Kasumi-1 (cell line): Measurements from ENCODE around the gene FBXO42.
"Not testable (repeated sequence)": the region's sequence is repeated elsewhere in the genome, so short reads cannot be mapped to it uniquely, and the experiment has no call there.

ENCODE experiments used
- DNase-seq, 2 experiments: peaks; one replicate each; lab custom pipeline; 2025; lab: John Stamatoyannopoulos, UW

FBXO42 gene

DNA sequence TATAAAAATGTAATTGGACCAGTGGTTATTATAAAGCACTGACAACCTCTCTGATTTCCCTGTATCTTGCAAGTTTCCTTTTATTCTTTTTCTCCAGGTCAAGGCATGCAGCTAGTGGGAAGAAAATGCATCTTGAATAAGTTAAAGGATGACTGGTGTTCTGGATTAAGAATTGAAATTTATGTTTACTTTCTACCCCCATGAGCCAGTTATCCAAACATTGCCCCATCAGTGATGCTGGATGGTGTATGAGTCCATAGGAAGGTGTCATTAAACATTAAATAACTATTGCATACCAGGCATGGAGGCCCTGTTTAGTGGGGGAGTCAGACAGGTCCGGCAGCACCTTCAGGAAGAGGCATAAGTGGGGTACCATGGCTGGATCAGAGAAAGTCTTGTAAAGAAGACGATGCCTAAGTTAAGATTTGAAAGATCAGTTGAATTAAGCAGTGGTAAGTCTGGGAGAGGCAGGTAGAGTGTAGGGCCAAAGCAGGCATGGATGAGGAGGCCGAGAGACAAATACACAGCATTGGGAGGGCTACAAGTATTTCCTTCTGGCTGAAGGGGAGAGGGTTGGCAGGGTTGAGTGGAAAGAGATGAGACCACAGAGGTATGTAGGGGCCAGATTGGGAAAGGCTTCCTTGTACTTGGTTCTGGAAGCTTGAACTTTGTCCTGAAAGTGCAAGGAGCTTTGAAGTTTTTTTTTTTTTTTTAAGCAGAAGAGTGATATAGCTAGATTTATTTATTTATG is 20.4 kb upstream of the FBXO42 start:
- DNase-seq = no peak

DNA sequence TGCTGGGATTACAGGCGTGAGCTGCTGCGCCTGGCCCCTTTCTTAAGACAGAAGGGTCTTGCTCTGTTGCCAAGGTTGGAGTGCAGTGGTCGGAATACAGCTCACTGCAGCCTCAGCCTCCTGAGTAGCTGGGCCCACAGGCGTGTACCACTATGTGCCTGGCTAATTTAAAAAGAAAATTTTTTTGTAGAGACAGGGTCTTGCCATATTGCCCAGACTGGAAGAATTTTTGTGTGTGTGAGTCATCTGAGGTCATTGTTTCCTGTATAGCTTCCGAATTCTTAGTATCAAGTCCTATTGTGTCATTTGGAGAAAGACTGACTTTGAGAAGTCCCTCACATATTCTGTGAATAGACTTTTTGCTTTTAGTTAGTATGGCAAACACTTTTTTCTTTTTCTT is 19.4 kb upstream of the FBXO42 start:
- DNase-seq = peak; percentile 57 to 82

DNA sequence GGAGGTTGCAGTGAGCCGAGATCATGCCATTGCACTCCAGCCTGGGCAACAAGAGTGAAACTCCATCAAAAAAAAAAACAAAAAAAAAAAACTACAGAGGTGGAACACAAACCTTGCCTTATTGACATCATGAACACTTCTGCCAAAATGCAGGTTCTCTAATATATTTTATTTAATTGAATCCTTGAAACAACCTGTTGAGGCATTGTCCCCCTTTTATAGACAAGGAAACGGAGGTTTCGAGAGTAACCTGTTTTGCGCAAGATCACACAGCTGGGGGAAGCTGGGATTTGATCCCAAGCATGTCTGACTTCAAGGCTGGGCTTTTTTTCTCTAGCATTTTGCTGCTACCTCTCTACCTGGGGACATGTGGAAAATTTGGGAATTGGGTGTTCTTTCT is 17.5 kb upstream of the FBXO42 start:
- DNase-seq = no peak

DNA sequence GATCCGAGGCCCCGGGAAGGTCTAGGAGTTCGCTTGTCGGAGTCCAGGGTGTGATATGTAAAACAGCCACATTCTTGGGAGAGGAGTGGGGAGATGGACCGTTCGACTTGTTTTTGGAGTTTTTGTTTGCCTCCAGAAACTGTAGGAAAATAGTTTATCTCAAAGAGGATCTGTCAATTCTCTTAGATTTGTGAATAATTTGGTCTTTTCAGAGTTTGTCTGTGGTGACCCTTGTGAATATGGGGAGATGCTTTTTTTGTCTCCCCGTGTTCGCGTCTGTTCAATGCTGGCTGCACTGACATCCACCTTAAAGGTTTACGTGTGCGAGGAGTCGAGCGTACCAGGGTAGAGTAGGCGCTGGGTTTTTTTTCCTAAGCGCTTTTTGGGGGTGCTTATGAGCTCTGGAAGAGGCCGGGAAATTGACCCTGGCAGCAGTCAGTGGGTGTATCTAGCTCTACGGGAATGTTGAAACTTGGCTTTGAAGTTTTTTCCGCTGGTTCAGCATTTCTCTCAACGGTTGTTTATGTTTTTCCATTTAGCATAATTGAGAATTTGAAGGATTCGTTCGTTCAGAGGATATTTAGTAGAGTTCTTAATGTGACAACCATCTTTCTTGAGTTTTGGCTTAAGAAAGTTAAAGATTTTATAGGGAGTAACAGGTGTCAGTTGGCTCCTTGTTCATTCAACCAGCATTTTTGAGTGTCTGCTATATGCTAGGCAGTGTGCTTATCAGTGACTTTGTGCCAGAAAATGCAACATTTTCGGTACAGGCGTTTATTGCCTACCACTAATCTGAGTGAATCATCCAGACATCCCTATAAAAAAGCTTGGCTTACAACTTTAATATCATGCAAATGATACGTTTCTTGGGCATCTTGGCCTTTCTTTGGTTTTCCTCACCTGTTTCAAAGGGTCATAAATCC is 15.9 kb upstream of the FBXO42 start:
- peak; percentile 23 to 40 for DNase-seq

DNA sequence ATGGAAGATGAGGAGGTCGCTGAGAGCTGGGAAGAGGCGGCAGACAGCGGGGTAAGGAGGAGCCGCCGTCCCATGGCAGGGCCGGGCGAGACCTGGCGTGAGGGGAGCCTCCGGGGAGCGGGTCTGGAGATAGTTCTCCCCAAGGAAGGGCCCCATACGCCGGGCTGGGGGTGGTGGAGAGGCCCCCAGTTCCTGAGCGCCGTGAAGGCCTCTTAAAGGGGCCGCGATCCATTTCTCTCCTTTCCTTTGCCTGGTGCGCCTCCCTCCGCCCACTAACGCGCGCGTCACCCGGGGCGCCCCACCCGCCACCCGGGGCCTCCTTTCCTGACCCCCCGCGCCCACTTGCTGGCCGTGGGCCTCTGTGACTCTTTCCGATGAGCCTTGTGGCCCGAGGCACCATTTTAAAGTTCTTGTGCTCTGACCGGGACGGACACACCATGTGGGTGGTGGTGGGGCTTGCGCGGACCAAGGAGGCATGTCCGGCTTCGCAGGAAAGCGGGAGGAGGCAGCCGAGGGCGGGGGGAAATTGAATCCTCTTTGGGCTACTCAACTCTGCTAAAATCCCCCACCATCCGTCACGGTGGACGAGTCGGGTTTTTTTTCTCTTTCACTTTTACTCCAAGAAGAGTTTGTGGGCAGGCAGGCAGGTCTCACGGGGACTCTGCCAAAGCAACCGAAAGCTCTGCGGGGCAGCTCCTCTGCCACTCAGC is 15.1 kb upstream of the FBXO42 start:
- peak; percentile 81 to 84 for DNase-seq

DNA sequence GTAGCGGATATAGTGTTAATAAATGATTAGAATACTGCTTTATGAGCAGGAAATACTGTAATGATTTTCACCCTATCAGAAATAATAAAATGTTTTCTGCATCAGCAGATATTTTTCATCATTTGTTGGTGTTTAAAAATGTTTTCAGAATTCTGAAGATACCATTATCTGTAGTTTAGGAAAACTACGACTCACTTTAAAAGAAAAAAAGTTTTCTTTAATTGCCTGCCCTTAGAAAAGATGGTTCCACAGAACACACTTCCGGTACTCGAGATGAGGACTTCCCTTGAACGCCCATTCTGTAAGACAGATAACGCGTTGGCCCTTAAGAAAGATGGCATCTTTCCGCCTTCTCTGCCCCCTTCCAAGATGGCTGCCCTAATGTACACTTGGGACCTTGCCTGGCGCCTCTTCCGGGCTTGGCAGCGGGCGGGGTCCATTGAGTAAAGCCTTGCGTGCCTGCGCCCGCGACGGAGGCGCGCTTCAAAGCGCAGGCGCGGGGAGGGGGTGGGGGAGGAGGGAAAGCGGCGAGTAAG is 14.5 kb upstream of the FBXO42 start, which contains the start of gene SZRD1:
SZRD1 (plus strand) TSS at position 521 of the 536 bp plus-strand sequence. CDS start 16 bp downstream, outside the sequence.
- peak; percentile 99 for DNase-seq

DNA sequence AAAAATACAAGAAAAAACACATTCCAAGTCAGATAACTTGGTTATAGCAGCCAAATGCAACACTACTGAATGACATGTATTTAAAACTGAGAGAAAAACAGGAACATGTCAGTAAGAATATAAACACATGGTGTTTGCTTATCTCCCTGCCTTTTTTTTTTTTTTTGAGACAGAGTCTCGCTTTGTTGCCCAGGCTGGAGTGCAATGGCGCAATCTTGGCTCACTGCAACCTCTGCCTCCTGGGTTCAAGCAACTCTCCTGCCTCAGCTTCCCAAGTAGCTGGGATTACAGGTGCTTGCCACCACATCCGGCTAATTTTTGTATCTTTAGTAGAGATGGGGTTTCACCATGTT is 12.8 kb upstream of the FBXO42 start:
- DNase-seq = not testable (repeated sequence)

DNA sequence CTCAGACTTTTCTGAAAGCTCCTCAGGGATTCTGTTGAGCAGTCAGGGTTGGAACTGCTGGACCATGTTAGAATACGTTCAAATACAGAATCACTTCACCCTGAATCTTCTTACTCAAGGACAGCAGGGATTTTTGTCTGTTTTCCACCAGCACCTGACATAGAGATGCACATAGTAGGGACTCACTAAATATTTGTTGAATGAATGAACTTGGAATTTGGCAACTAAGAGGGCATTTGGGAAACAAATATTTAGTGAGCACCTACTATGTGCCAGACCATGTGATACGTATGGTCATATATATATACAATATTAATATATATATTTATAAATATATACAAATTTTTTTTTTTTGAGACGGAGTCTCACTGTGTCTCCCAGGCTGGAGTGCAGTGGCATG is 4.6 kb upstream of the FBXO42 start:
- DNase-seq = no peak

DNA sequence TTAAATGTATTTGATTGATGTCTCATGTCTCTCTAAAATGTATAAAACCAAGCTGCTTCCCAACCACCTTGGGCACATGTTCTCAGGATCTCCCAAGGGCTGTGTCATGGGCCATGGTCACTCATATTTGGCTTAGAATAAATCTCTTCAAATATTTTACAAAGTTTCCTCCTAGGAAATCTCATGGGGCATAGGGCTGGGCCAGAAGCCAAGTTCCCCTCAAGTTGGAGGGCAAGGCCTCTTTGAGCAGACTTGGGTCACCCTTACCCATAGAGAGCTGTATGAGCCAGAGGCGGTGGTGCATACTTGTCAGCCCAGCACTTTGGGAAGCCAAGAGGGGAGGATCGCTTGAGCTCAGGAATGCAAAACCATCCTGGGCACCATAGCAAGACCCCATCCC is 2.3 kb upstream of the FBXO42 start:
- DNase-seq = no peak

DNA sequence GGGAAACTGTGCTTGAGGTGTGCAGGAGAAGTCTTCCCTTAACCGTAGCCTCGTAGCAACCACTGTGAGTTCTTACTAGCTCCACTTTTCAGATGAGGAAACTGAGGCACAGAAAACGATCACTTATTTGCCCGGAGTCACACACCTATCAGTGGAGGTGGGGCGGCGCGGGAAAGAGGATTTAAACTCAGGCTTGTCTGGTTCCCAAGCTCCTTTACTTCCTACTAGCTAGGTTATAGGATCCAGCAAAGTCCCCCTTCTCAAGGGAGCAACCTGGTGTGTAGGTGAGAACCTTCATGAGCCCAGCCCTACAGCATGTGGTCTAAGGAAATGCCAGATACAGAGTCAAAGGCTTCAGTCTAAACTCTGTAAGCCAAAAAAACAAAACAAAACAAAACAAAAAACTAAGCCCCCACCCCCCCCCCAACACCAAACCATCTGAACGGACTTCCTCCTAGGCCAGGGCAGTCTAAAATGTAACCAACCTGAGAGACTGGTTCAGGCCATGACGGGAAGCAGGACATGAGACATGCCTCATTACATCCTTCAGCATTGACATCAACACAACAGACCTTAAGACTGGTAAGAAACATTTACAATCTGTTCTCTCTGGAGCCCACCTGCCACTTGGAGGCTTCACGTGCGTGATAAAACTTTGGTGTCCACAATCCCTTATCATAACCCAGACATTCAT is 709 bp upstream of the FBXO42 start:
- no peak for DNase-seq

DNA sequence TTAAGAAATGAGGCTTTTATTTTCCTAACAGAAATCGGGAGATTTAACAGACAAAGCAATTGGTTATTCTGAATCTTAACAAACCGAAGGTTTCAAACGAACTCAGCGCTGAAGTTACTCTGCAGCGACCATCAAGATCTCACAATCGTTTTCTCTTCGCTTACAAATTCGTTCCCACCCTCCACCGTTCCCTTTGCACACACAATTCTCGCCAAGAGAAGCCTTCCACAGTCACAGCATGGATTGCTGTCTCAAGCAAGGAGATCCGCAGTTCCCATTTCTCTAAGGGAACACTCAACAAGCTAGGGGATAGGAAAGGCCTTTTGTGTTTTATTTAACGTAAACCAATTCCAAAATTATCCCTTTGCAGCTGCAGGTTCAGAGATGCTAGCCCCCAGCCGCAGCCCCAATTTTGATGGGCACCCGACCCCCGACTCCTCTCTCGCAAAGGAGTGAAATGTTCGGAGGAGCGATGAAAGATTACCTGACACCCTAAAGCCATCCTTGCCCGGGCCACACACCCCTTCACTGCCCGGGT is 755 bp downstream of the FBXO42 start:
- DNase-seq = peak; percentile 42 to 43

DNA sequence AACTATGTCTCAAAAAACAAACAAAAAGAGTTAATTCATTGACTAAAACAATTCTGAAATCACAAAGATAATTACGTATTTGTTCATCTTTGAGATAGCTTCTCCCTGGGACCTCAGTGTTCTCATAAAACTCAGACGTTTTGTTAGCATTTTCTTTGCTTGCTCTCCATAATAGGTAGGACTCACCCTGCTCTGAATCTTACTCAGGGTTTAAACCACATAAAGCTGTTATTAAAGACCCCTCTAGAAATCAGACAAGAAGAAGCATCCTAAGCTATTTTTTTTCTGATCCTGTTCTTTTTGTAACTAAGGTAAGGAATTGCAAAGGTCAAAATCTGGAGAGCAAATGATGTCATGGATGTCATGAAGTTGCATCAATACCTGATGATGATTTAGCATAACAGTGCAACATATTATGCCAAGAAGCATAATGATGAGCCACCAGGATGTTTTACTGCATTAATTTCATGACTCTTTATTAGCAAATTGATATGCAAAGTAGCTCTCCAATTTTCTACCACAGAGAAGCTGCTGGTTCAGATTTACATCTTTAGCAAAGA is 2.4 kb downstream of the FBXO42 start:
- no peak for DNase-seq

DNA sequence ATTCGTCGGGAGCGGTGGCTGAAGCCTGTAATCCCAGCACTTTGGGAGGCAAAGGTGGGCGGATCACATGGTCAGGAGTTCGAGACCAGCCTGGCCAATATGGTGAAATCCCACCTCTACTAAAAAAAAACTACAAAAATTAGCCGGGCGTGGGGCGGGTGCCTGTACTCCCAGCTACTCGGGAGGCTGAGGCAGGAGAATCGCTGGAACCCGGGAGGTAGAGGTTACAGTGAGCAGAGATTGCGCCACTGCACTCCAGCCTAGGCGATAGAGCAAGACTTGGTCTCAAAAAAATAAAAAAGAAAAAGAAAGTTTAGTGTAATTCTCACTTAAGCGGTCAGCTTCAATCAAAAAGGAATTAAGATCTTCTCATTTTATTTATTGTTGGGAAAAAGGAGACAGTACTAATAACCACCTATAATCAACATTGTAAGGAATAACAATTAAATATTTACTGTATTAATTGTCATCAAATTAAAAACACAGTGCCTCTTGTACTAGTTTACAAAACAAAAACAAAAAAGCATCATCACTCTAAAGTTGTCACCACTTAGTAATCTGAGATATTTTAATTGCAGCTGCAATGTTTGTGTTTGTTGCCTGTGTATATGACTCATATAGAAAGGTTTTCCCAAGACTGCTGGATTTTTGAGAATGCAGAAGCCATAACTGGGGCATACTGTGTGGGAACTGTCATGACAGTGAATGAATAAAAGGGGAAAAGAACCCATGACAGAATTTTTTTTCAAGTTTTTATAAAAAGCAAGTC is 3.7 kb downstream of the FBXO42 start:
- no peak for DNase-seq

DNA sequence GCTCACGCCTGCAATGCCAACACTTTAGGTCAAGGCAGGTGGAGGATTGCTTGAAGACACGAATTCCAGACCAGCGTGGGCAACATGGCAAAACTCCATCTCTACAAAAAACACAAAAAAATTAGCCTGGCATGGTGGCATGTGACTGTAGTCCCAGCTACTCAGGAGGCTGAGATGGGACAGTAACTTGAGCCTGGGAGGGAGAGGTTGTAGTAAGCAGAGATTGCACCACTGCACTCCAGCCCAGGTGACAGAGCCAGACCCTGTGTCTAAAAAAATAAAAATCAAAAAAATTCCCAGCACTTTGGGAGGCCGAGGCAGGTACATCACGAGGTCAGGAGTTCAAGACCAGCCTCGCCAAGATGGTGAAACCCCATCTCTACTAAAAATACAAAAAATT is 9.0 kb downstream of the FBXO42 start:
- DNase-seq = not testable (repeated sequence)

DNA sequence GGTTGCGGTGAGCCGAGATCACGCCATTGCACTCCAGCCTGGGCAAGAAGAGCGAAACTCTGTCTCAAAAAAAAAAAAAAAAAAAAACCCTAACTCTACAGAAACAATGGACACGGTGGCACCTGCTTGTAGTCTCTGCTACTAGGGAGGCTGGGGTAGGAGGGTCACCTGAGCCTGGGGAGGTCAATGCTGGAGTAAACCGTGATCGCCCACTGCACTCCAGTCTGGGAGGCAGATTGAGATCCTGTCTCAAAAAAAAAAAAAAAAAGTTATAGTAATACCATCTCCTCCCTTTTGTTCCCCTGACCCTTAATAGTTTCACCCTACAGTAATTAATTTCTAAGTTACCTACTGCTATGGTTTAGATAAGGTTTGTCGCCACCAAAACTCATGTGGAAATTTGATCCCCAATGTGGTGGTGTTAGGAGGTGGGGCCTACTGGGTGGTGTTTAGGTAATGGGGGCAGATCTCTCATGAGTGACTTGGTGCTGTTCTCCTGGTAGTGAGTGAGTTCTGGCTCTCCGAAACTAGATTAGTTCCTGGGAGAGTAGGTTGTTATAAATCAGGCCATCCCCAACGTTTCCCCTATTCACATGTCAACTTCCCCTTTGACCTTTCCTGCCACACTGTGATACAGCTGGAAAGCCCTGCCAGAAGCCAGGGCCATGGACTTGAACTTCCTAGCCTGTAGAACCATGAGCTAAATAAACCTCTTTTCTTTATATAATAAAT is 9.8 kb downstream of the FBXO42 start:
- no peak for DNase-seq

DNA sequence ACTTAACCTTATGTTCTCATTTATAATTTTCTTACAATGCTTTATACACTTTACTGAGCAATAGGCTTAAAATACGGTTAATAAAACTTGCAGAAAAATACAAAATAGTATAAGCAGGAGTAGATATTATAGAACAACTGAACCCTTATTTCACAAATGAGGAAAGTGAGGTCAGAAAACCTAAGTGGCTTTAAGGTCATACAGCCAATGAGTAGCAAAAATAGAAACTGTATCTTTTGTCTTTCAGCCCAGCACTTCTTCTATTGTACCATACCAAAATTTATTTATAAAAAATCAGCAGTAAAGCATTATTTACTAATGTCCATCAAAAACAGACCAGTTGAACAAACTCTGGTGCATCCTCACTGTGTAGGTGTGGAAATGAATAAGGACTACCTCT is 11.6 kb downstream of the FBXO42 start:
- no peak for DNase-seq

DNA sequence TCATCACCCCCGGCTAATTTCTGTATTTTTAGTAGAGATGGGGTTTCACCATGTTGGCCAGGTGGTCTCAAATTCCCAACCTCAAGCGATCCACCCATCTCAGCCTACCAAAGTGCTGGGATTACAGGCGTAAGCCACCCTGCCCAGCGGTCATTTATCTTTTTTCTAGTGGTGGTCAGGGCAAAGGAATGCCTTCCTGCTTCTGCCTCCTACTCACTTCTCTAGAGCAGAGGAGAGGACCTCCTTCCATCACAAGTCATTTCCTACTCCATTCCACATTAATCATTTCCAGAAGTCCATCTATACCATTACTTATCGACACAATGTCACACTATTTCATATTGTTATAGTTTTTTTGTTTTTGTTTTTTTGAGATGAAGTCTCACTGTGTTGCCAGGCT is 13.3 kb downstream of the FBXO42 start:
- no peak for DNase-seq

DNA sequence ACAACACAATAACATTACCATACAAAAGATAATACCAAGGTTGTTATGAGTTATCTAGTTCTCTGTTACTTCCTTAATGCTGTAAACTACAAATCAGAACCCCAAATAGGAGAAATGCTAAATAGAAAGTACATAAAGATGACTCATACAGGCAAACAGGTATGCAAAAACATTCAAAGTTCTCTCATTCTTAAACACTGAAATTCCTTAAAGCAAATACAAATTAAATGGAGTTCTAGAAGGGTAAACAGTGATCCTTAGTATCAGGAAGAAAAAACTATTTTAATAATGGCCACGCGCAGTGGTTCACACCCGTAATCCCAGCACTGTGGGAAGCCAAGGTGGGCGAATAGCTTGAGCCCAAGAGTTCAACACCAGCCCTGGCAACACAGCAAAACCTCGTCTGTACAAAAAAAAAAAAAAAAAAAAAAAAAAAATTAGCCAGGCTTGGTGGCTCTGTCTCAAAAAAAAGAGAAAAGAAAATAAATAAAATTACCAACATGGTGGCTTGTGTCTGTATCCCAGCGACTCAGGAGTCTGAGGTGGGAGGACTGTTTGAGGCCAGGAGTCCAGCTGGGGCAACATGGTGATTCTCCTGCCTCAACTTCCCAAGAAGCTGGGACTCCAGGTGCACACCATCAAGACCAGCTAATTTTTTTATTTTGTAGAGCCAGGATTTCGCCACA is 17.5 kb downstream of the FBXO42 start:
- no peak for DNase-seq

DNA sequence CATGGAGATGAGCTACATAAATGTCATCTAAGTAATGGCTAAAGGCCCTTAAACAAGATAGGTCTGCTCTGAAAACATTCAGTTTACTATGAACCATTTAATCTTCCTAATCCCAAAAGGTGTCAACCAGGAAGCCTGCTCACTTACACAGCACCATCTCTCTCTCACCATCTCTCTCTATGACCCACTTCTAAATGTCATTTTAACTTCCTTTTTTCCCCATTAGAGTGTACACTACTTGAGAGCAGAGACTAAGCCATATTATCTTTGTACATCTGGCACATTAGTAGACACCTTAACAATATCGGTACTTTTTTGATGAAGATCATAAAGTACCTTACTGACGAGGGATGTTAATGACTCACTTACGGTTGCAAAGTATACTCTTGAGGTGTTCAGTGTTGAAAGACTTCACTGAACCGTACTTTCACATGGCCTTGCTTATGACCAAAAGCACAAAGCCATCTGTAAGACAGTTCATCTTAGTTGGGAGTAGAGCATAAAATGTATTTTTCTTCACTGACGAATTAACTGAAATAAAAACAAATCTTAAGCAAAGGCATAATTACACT is 25.4 kb downstream of the FBXO42 start:
- DNase-seq = peak; percentile 6 to 37
